HepG2 (cell line): Measurements from ENCODE around the gene SNU13. TPM values are rescaled to one million over a fixed set of nuclear protein-coding genes. Genes with fewer than 3 reads are reported as not detected.

Experiments used
- ATAC-seq: fragments of 200-7000 bp; cut with Tn5 transposase; 3 replicates; pipeline ENCODE4 v1.9.1; 2020; ENCODE audit warnings: mild to moderate bottlenecking, moderate library complexity
- BruUV-seq: library from RNA; stranded (reverse); fragments of 400-500 nt; replicated peaks from 2 replicates; lab custom pipeline; 2021; lab: Mats Ljungman, UMichigan
- CTCF ChIA-PET: fragments of 300-600 bp; formaldehyde crosslinking; extraction: SDS; loops from one replicate; lab custom pipeline; 2021; ENCODE audit warnings: low total read pairs, inconsistent platforms, low intra/inter-chr PET ratio; lab: Yijun Ruan, JAX
- POLR2A ChIA-PET: fragments of 350-600 bp; sonication (Branson Sonifier 250); formaldehyde crosslinking; loops from one replicate; lab custom pipeline; 2020; ENCODE audit warnings: antibody characterized with exemption, inconsistent platforms; lab: Yijun Ruan, JAX
- DNase-seq: peaks from one replicate; pipeline ENCODE4 v3.0.0-alpha.2; 2015; ENCODE audit warnings: low spot score
- FAIRE-seq: peaks from 3 replicates; lab custom pipeline; 2011; peaks lifted over from hg19 to GRCh38; lab: Jason Lieb, UNC
- H2AFZ ChIP-seq: one replicate; pipeline ENCODE4 v1.6.1; 2011; ENCODE audit warnings: low read length, inconsistent platforms
- H3K27ac ChIP-seq: fragments of 300-600 bp; 3 replicates; pipeline ENCODE4 v1.8.0; 2011; ENCODE audit warnings: mixed run types, mild to moderate bottlenecking, mixed read lengths, low read length, inconsistent platforms; ENCODE audit not compliant: insufficient read depth; ENCODE audit errors: extremely low read length
- H3K27me3 ChIP-seq, 2 experiments: fragments of 200-600 bp in 1 of 2; 2 replicates in 1 of 2; 3 replicates in 1 of 2; pipeline versions ENCODE4 v1.6.0 to v1.8.0; 2011; ENCODE audit warnings: low read length in 2 of 2, mild to moderate bottlenecking in 2 of 2, moderate library complexity in 2 of 2, inconsistent platforms in 1 of 2; ENCODE audit not compliant: insufficient read depth in 2 of 2, control insufficient read depth in 1 of 2
- H3K36me3 ChIP-seq, 2 experiments: fragments of 200-600 bp in 1 of 2; replicated peaks in 1 of 2; 2 replicates in 1 of 2; 3 replicates in 1 of 2; pipeline versions ENCODE4 v1.5.1 to v1.8.0; 2011; ENCODE audit warnings: low read length in 2 of 2, inconsistent platforms in 1 of 2; ENCODE audit not compliant: insufficient read depth in 2 of 2, control insufficient read depth in 1 of 2
- H3K4me1 ChIP-seq: 2 replicates; pipeline ENCODE4 v1.5.1; 2012; ENCODE audit warnings: low read length, inconsistent platforms; ENCODE audit not compliant: insufficient read depth
- H3K4me2 ChIP-seq: 2 replicates; pipeline ENCODE4 v1.6.0; 2011; ENCODE audit warnings: low read depth, low read length, inconsistent platforms
- H3K4me3 ChIP-seq, 3 experiments: fragments of 200-600 bp in 1 of 3; sonication (generic), shearing (Covaris generic) in 1 of 3; replicated peaks in 1 of 3; 2 replicates each; pipeline ENCODE4 v1.5.1; 2011 to 2016; ENCODE audit warnings: low read length in 3 of 3, inconsistent platforms in 2 of 3, low read depth in 2 of 3, mild to moderate bottlenecking in 2 of 3, control low read depth in 1 of 3, mixed read lengths in 1 of 3; ENCODE audit not compliant: insufficient read depth in 1 of 3
- H3K79me2 ChIP-seq: one replicate; pipeline ENCODE4 v1.6.1; 2011; ENCODE audit warnings: low read length, inconsistent platforms; ENCODE audit not compliant: insufficient read depth
- H3K9ac ChIP-seq: 2 replicates; pipeline ENCODE4 v1.6.0; 2011; ENCODE audit warnings: mild to moderate bottlenecking, low read depth, low read length, inconsistent platforms; ENCODE audit not compliant: insufficient read depth
- H3K9me3 ChIP-seq: 2 replicates; pipeline ENCODE4 v1.5.1; 2012; ENCODE audit warnings: mild to moderate bottlenecking, low read length
- H4K20me1 ChIP-seq: 2 replicates; pipeline ENCODE4 v1.6.0; 2011; ENCODE audit warnings: inconsistent platforms, mild to moderate bottlenecking, low read length, moderate library complexity; ENCODE audit not compliant: insufficient read depth
- EZH2 ChIP-seq: conservative IDR thresholded peaks from 2 replicates; pipeline ENCODE4 v1.6.1; 2012; ENCODE audit warnings: mild to moderate bottlenecking, low read depth, low read length, moderate library complexity
- HOXA7 ChIP-seq: sonication (generic); formaldehyde crosslinking; IDR thresholded peaks from 2 replicates; pipeline ENCODE4 v1.8.1; 2022; ENCODE audit warnings: mild to moderate bottlenecking, missing genetic modification reagents, moderate library complexity
- MEF2D ChIP-seq: sonication (generic); formaldehyde crosslinking; IDR thresholded peaks from 2 replicates; pipeline ENCODE4 v1.5.1; 2020; ENCODE audit warnings: mild to moderate bottlenecking, missing genetic modification reagents
- ZEB1 ChIP-seq: IDR thresholded peaks from 2 replicates; pipeline ENCODE4 v1.6.1; 2012; ENCODE audit warnings: mild to moderate bottlenecking, low read depth, inconsistent platforms; ENCODE audit not compliant: insufficient replicate concordance
- ZNF138 ChIP-seq: sonication (generic); formaldehyde crosslinking; IDR thresholded peaks from 2 replicates; pipeline ENCODE4 v1.5.0; 2020; ENCODE audit warnings: mild to moderate bottlenecking, low read depth, missing genetic modification reagents
- ZNF557 ChIP-seq: sonication (generic); formaldehyde crosslinking; IDR thresholded peaks from 2 replicates; pipeline ENCODE4 v1.4.0; 2020; ENCODE audit warnings: missing genetic modification reagents
- ZNF781 ChIP-seq: sonication (generic); formaldehyde crosslinking; IDR thresholded peaks from 2 replicates; pipeline ENCODE4 v1.5.1; 2020; ENCODE audit warnings: borderline replicate concordance, mild to moderate bottlenecking, missing genetic modification reagents; ENCODE audit errors: not compliant biosample characterization
- ZNF816 ChIP-seq: sonication (generic); formaldehyde crosslinking; IDR thresholded peaks from 2 replicates; pipeline ENCODE4 v1.8.0; 2022; ENCODE audit warnings: missing genetic modification reagents, mild to moderate bottlenecking, borderline replicate concordance
- WGBS: methylation state at CpG from one replicate; pipeline ENCODE4 v1.1.6; 2017; ENCODE audit warnings: low lambda C conversion rate; 5-methylcytosine and 5-hydroxymethylcytosine counted together
- in situ Hi-C: cut with HindIII; loops from 2 replicates; pipeline ENCODE4 v1.10.0; 2017; ENCODE audit warnings: low pct_unique_long_range_greater_than_20kb; ENCODE audit not compliant: extremely low pct_ligation_motif_present
- intact Hi-C: fragments of 100-400 bp; cut with micrococcal nuclease; formaldehyde crosslinking; loops from one replicate; pipeline ENCODE4 v1.10.0; 2022; ENCODE audit not compliant: unreplicated experiment
- polyA plus RNA-seq, 8 experiments: library from polyadenylated mRNA; depleted of rRNA in 3 of 8; stranded (reverse) in 7 of 8; unstranded in 1 of 8; fragments of >200 nt; fragmentation: Illumina TruSeq in 4 of 8; extraction: Trizol in 4 of 8; gene quantifications; 2 replicates each; pipeline versions ENCODE4 v1.2.1 to v1.2.3, GENCODE V29; 2011 to 2016; ENCODE audit warnings: low read depth in 4 of 8, missing spikeins in 1 of 8, mixed read lengths in 1 of 8; ENCODE audit not compliant: insufficient read depth in 1 of 8
- total RNA-seq, 5 experiments: library from RNA; depleted of rRNA; stranded (reverse); fragments of >200 nt; fragmentation: Illumina TruSeq; extraction: Trizol; gene quantifications; 2 replicates each; pipeline ENCODE4 v1.2.3, GENCODE V29; 2016; ENCODE audit warnings: low read depth in 1 of 5

Gene SNU13
- total and polyA plus RNA-seq, 2 of the 13 experiments (the other 11 are each of a cell fraction or from before 2014, with no cell fraction given), result 203 to 287 TPM

- no TSS peak for BruUV-seq
- Histone ChIP-seq H3K27me3 (no peaks in the 10 kb centered on the region), H3K4me1 (peaks cover 16% of the 10 kb centered on the region), H3K36me3 (no peaks in the 10 kb centered on the region), H3K79me2 (no peaks in the 10 kb centered on the region), H2AFZ (no peak within 1 kb of the TSS), H3K4me2 (no peak within 1 kb of the TSS), H3K9me3 (no peaks in the 10 kb centered on the region), H3K9ac (no peak within 1 kb of the TSS), H3K27ac (no peak within 1 kb of the TSS), H3K4me3 (no peak within 1 kb of the TSS), H4K20me1 (no peaks in the 10 kb centered on the region)
- DNase-seq, result no peak
- no peak for FAIRE-seq
- TF ChIP-seq MEF2D (CRISPR knock-in tag) (no peak), ZNF138 (CRISPR knock-in tag) (no peak), ZNF781 (CRISPR knock-in tag) (no peak), ZNF816 (CRISPR knock-in tag) (no peak), ZNF557 (CRISPR knock-in tag) (no peak), EZH2 (no peak), HOXA7 (CRISPR knock-in tag) (no peak), ZEB1 (no peak)
- 92% methylated on average over 66 of the region's 69 CpGs for WGBS
- POLR2A ChIA-PET, result no interaction called here
- intact Hi-C loops (loop anchor here (5.0 to 10.0 kb wide), 2 partner anchors 158 to 415 kb away; no protein-coding TSS in a partner anchor), in situ Hi-C loops (loop anchor here (5.0 kb wide), 1 partner anchor 243 kb away; no protein-coding TSS in a partner anchor)
- ATAC-seq, result no peak
- CTCF ChIA-PET, result no interaction called here
Measured at GRCh38 chr22:41699264-41700107, 10.8 kb upstream of the SNU13 start, which contains the start of gene MEI1. Gene MEI1 (plus strand): TSS chr22:41699503. CDS start chr22:41699539, 36 bp downstream.
